Measurements from ENCODE around the gene TRIM62.

Gene TRIM62

DNA sequence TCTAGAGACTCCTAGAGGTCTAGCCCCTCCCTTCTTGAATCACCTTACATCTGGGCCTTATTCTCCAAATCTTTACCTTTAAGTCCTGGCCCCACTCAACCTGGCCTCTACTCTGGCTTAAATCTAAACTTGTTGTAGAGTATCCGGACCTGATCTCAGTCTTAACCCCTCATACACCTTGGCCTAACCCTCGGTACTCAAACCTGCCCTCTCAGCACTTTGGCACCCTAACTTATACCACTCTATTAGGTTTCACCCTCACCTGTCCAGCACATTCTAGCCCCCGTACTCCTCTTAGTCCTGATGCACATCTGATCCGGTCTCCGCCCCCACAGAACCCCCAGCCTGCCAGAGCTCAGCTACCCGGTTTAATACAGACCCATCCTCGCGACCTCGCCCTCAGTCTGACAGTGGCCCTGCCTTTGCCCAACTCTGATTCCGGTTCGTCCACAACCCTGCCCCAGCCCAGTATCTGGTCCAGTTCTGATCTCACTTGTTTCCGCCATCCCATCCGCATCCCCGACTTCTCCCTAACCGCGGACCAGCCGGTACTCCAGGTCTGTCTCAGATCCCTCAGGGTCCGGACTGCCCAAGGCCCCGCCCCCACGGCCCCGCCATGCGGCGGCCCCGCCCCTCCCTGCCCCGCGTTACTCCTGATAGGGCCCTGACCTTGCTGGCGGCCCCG, 1.5 kb downstream of the TRIM62 start:
- DNase-seq = no peak

DNA sequence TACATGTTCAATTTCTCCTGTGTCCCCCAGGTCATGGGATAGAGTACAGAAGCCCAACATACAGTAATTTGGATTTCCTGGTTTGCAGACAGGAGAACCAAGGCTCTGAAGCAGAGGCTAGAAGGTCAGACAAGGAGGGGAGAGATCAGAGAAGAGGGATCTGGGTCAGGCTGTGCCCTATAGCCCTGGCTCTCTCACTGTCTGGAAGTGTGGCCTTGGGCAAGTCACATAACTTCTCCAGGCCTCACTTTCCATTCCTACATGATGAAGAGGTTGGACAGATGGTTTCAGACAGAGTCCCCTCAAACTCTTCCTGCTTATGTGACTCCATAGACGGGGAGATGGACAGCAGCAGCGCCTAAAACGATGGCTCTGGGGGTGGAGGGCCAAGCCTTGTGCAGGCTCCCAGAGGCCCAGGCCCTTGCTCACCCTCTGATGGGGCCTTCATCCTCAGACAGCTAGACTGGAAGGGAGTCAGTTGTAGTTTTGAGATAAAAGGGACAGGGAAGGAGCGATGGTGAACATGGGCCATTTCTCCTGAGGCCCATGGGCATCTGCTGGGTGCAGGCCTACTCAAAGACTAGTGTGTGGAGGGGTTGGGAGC, 2.9 kb downstream of the TRIM62 start:
- no peak for DNase-seq

DNA sequence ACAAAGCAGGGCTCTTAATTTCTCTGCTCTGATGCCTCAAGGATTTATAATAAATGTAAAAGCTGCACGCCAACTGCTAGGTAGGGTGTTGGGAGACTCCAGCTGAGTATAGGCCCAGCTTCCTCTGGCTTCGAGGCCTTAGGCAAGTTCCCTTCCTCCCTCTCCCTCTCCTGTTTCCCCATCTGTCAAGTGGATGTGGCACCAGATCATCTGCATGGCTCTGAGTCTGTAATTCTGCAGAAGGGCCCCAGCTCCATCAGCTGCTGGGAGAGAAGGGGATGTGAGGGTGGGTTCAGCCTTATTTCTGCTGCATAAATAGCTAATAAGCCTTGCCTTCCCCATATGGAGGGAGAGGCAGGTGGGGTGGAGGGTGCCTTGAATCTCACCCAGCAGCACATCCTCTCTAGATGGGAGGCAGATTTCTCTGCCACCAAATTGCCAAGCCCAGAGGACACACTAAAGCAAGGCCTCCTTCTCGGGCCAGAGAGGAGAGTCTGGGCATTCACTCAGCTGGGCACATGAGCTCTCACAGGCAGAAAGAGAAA, 3.8 kb downstream of the TRIM62 start:
- no peak for DNase-seq

- no peak for DNase-seq
These were observed 5.0 kb downstream of the TRIM62 start for GRCh38 chr1:33176887-33177286.

DNA sequence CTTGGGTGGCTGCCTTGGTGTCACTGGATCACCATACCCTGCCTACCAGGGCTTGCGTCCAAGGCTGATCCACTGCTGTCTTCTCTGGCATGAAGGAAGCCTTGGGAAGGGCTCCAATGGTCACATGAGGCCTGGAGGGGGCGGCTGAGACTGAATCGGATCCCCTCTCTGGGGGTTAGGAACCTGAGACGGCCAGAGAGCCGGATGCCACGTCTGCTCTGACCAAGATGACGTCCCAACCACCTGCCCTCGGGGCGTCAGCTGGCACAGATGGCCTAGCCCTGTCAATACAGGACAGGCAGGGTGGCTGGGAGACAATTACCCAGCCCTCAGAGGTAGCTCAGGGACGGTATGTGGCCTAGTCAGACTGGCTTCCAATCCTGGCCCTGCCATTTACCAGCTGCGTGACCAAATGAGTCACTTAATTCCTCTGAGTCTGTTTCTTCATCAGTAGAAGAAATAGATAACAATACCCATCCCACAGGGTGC, 5.4 kb downstream of the TRIM62 start:
- no peak for DNase-seq

DNA sequence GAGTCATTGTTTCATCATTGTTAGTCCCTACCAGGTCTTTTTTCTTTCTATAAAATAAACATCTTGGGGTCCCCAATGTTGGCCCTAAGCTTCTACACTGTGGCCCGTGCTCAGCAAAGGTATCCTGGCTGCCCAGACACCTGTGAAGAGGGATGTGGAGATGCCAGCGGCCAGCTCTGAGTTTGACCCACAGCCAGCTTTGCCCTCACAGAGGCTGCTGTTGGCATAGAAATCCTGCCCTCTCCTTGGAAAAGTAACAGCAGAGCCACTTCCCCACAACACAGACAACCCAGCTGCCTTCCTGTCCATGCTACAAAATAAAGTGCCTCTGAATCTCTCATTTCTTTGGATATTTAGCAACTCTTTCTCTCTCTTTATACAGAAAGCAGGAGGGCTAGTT, 6.0 kb downstream of the TRIM62 start:
- DNase-seq = no peak

DNA sequence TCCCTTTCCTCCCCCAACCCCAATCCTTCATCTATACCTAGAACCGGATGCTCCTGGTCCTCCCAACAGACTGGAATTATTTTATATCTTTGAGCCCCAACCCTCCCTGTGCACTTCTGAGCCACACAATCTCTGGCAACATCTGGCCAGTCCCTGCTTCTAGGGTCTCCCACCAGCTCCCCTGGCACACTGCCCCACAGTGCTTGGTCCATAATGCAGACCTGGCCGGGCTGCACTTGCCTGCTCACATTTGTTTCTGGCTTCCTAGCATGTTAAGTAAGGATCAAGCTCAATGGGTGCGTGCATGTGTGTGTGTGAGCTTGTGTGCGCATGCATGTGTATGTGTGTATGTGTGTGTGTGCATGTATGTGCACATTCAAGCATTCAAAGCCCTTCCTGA, 8.8 kb downstream of the TRIM62 start:
- DNase-seq = no peak

DNA sequence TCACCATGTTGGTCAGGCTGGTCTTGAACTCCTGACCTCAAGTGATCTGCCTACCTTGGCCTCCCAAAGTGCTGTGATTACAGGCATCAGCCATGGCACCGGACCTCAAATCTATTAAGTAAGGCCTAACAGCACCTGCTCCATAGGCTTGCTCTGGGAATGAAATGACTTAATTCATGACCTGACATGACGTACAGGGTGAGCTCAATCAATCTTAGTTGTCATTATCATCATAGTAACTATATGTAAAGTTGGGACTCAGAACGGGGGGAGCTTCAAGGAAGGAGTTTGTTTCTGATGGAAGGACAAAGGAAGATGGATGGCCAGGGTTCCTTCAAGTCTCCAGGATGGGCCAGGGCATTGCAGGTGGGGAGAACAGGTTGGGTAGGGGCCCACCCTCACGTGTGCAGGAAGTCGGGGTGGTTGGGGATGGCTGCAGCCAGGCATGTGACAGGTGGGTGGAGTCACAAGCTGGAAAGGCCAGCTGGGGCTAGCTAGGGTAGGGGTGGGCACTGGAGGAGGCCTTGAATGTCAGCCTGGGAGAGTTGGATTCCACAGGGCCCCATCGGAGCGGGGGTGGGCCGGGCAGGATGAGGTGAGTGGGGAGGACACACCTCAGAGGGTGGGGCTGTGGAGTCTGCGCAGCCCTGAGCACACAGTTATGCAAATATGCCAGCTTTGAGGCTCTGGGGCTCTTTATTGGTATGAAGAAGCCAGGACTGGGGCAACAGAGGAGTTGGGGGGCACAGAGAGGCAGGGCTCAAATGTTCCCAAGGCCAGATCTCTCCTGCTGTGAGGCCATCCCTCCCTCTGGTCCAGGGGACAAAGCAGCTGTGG, 9.6 kb downstream of the TRIM62 start:
- no peak for DNase-seq

DNA sequence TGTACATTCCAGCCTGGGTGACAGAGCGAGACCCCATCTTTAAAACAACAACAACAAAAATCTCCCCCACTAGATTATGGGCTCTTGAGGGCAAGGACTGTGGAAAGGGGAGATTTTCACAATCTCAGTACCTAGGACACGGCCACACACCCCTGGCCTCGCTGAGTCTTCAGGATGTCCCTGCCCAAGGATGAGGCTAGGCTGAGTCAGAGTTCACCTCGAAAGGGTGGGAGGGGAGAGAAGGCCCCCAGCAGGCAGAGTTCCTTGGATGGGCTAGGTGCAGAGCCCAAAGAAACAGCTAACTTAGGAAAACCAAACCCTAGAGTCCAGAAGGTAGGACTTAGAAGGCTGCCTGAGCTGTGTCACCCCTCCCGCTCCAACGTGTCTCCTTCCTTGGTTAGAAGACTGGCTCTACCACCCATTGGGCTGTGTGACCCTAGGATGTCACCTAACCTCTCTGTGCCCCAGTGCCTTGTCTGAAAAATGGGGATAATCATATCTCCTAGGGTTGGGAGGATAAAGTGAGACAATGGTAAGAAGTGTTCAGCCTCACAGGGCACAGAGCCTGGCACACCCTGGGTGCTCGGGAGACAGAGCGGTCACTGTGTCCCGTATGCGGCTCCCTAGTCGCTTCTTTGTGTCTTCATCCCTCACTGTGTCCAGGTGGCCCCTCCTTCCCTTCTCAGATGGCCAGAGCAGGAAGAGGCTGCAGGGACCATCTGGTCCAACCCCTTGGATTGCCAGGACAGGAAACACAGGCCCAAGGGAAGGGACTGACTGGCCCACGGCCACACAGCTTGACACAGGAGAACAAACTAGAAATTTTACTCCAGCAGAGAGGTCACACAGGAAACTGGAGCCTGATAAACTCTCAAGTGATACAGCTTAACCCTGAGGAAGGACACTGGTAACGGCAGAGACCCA, 11.2 kb downstream of the TRIM62 start:
- no peak for DNase-seq

- DNase-seq = no peak
These were observed 12.4 kb downstream of the TRIM62 start for GRCh38 chr1:33169290-33170055.

DNA sequence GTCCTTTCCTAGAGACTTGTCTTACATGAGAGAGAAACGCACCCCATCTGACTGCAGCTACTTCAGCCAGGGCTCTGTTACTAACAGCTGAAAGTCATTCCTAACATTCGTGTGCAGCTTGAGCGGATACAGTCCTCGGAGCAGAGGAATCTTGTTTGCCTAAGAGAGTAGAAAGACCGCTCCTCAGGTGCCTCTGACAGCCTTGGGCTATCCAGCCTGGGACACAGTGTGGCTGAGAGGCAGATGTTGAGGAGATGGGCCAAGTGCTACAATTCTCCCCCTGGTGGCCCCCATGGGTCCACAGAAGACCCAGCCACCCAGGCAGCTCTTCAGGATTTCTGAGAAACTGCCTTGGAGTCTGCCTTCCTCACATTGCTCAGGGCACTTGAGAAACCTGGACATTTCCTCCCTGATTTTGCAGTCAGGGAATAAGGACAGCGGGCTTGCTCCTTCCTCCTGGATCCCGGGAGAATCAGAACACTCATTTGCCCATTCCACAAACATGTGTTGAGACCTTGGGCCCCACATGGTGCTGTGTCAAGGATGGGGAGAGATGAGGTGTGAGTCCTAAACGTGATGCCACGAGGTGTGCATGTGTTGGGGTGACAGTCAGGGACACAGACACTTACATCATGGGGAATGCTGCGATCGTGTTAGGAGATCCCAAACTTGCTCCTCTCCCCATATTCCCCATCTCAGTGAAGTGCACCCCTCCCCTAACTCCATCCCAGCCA, 13.1 kb downstream of the TRIM62 start:
- DNase-seq = no peak

- no peak for DNase-seq
These were observed 14.0 kb downstream of the TRIM62 start for GRCh38 chr1:33167650-33168447.

DNA sequence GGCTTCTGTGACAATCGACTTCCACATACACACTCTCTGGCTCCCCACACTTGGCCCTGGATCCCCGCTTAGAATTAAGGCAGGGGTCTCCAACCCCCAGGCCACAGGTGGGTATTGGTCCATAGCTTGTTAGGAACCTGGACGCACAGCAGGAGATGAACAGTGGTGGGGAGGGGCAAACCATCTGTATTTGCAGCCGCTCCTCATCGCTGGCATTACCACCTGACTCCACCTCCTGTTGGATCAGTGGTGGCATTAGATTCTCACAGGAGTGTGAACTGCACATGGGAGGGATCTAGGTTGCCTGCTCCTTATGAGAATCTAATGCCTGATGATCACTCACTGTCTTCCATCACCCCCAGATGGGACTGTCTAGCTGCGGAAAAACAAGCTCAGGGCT, 16.0 kb downstream of the TRIM62 start:
- DNase-seq = no peak

DNA sequence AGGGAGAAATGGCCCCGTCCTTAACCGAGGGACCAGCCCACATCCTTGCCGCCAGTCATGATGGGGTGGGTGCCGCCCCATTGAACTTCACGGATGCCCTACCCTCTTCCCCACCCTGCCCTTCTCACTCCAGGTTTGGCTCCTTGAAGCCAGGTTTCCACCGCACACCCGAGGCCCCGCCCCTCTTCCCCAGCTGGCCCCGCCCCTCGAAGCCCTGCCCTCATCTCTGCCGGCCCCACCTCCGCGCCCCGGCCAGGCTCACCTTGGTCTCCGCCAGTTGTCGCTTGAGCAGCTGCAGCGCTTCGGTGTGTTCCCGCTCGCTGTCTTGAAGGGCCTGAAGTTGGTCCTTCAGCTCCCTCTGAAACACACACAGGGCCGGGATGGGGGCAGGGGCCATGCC, 16.6 kb downstream of the TRIM62 start:
- no peak for DNase-seq

DNA sequence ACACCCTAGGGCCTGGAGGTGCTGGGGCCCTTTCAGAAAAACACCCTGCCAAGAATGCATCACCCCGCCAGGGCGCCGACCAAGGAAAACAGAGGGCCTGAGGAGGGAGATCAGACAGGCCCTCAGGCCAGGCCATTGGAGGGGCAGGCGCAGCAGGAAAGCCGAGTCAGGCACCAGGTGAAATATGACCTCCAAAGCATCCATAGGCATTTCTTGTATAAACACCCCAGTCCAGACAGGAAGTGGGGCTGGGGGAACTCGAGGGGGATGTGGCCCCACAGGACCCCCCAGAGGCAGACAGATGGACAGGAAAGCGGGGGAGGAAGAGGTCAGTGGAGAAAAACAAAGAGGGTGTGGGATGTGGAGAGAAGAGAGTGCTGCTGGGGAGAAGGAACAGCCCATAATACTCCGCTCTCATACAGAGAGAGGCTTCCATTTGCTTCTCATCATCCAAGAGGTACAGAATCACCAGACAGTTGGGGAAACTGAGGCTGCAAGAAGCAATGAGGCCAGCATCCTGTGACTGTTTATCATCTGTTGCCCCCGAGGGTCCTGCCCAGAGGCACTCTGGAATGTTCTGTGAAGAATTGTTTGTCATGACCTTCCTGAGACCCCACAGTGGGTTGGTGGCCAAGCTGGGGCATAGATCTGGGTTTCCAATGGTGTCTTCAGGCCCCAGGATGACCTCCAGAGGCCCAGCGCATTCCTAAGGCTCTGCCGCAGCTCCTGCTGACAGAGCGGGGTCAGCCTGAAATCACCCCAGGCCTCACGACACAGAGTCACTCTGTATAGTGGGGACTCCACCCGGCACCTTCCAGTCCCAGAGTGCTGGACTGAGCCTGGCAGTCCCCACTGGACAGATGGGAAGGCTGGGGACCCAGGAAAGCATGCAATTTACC, 18.0 kb downstream of the TRIM62 start:
- no peak for DNase-seq

- no peak for DNase-seq
These were observed 19.7 kb downstream of the TRIM62 start for GRCh38 chr1:33162141-33162540.

DNA sequence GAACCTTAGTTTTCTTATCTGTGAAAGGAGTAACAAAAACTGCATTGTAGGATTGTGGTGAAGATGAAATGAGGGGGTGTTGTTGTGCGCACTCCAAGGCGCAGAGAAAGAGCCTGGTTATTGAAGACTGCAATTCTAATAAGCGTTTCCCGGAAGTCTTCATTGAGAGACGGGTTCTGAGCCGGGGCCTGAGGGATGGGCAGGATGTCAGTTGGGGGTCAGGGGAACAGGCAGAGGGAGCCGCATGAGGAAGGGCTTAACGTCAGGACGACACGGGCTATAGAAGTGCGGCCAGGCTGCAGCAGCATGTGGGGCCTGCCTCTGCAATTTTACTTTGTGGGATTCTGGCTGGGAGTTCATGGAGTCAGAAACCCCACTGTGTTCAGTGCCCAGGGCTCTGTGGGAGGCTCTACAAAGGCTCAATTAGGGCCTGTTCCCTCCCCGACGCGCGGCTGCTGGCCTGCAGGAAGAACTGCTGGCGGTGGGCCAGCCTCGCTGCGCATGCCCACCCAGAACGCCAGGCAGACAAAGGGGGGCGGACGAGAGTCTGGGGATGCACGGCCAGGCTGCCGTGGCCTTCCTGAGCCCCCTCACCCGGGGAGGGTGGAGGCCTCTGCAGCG, 20.7 kb downstream of the TRIM62 start:
- no peak for DNase-seq

GRCh38 chr1:33159577-33159976, 22.3 kb downstream of the TRIM62 start:
- no peak for DNase-seq

DNA sequence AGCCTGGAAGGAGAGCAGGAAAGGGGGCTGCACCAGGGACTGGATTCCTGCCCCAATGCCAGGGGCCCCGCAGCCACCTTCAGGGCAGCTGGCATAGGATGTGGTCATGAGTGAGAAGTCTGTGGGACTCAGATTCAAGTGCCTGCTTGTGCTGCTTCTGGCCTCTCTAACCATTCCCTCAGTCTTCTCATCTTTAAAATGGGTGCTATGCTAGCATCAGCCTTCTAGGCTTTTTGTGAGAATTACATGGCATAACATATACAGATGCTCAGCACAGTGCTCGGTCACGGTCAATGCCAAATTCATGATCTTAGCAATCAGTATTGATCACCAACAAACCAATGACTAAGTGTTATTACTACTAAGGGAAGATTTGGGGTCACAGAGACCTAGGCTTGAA, 23.5 kb downstream of the TRIM62 start:
- no peak for DNase-seq

Data from bone marrow (tissue), 2 donors.